GM12875 (cell line): ENCODE measurements around the gene TFF1.

Experiments used
- H3K4me3 ChIP-seq: one replicate; pipeline ENCODE4 v1.5.1; 2011; ENCODE audit warnings: low read depth, low read length, control low read depth
- TF ChIP-seq, protein P1 (sequence below): IDR thresholded peaks from 2 replicates; pipeline ENCODE4 v1.5.1; 2011; ENCODE audit warnings: low read depth, mild to moderate bottlenecking, control low read depth, inconsistent platforms, low read length, moderate library complexity, borderline replicate concordance; ENCODE audit not compliant: insufficient read depth

TFF1 gene

DNA sequence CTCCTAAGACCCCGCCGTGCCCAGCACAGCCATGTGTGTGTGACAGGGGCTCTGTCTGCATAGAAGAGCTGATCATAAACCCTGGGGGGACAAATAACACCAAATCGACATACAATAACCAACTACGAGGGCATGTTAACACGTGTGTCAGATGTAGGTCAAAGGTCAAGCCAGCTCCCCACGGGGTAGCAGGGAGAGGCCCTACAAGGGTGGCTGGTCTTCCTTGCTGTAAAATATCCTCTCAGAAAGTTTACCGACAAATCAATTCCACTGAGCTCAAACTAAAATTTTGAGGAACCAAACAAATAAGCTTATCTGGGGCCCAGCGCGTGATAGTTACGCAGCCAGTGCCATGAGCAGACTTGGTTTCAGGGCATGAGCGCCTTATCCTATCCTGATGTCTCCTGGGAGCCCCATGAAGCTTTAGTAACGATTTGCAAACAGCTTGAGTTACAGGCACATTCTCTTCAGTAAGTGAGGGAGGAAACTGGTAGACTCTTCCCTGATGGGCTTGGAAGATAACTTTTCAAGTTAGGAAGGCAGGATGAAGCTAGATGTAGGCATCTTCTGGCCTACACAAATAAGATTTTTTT is 32.2 kb upstream of the TFF1 start:
- H3K4me3 ChIP-seq, result no peak overlapping the region
- TF ChIP-seq, protein P1, sequence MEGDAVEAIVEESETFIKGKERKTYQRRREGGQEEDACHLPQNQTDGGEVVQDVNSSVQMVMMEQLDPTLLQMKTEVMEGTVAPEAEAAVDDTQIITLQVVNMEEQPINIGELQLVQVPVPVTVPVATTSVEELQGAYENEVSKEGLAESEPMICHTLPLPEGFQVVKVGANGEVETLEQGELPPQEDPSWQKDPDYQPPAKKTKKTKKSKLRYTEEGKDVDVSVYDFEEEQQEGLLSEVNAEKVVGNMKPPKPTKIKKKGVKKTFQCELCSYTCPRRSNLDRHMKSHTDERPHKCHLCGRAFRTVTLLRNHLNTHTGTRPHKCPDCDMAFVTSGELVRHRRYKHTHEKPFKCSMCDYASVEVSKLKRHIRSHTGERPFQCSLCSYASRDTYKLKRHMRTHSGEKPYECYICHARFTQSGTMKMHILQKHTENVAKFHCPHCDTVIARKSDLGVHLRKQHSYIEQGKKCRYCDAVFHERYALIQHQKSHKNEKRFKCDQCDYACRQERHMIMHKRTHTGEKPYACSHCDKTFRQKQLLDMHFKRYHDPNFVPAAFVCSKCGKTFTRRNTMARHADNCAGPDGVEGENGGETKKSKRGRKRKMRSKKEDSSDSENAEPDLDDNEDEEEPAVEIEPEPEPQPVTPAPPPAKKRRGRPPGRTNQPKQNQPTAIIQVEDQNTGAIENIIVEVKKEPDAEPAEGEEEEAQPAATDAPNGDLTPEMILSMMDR, result no peak

DNA sequence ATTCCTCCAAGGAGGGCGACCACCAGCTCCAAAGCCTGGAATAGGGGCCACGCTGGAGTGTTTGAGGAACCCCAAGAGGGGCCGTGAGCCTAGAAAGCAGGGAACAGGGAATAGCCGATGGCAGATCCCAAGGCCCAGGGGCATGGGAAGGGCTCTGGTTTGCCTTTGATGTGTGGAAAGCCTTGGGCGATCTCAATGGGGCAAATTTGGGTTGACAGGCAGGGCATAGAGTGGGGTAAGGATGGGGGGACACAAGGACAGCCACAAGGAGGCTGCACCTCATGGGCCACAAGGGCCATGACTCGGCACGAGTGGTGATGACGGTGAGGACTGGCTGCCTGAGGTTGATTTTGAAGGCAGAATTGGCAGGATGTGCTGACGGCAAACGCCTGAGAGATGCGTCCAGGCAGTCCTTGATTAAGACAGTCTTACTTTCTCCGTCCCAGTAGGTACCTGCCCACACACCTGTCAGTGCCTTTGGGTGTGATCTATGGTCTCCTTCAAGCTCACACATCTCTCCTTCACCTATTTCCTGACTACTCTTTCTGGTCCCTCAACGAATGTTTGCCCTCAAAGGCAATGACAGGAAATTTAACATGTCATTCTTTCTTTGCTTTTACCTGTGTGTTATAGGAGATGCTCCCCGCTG is 31.5 kb upstream of the TFF1 start:
- H3K4me3 ChIP-seq, result no peak overlapping the region
- TF ChIP-seq, protein P1, result no peak

- no peak overlapping the region for H3K4me3 ChIP-seq
- TF ChIP-seq, protein P1, result no peak
Measured at GRCh38 chr21:42396799-42397745, 30.7 kb upstream of the TFF1 start.

DNA sequence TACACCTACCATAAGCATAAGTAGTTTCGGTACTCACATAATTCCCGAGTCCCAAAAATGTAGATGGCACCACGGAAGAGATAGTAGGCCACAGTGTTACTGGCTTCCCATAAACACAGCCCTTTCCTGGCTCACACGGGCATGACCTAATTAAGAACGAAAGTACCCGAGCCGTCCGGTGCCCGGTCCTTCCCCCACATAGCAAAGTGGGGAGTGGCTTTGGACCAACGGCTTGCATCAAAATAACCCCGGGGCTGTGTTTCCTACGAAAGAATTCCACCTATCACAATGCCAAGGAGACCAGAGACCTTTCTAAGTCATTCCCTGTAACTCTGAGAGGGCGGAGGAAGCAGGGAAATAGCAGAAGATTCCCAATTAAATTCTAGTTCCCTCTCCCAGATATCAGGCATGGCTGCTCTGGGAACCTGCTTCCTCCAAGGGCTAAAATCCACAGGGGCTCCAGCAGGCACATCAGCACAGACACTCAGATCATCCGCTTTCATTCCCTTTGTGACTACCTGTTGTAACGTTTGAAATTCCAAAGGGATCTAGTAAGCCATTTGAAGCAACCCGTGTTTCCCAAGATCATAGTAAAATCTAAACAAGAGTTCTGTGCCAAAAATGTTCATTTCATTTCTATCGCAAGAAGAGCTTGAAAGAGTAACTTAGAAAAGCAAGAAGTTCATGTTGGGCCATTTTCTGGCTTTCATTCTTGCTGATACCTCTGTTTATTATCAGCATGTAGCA is 29.7 kb upstream of the TFF1 start, which contains the start of gene TMPRSS3:
Gene TMPRSS3, minus strand, starts transcription at position 148 of the 747 bp plus-strand sequence. CDS start 635 bp downstream, outside the sequence.
- TF ChIP-seq, protein P1, result no peak
- H3K4me3 ChIP-seq, result no peak within 1 kb of the TSS

DNA sequence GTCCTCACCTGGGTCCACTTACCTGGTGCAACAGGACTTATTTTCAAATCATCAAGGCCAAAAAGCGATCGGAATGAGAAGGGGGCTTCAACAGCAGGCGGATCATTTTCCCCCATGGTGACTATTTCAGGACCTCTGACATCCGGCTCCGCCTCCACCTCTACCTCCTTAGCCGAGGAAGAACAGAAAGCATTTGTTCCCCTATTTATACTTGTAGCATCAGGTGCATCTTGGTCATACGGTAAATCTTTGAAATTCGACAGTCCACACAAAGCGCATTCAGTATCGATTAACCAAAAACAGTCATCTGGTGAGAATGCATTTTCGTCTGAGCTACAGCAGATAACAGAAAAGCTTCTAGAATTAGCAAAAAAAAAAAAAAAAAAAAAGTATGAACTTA is 29.0 kb upstream of the TFF1 start:
- TF ChIP-seq, protein P1, result no peak
- no peak overlapping the region for H3K4me3 ChIP-seq

- no peak overlapping the region for H3K4me3 ChIP-seq
- TF ChIP-seq, protein P1, result no peak
Measured at GRCh38 chr21:42393443-42393950, 27.2 kb upstream of the TFF1 start.
